GM23338 (cell line): ENCODE data around the gene COA4. TPM values are rescaled to one million over a fixed set of nuclear protein-coding genes. Genes with fewer than 3 reads are reported as not detected.

Source experiments
- ATAC-seq: fragments of 200-7000 bp; cut with Tn5 transposase; 3 replicates; pipeline ENCODE4 v1.9.1; 2020
- DNase-seq: peaks from one replicate; pipeline ENCODE4 v3.0.0-alpha.2; 2015; ENCODE audit warnings: low spot score
- H2AFZ ChIP-seq: fragments of 200-600 bp; sonication (generic); 2 replicates; pipeline ENCODE4 v1.8.0; 2016; ENCODE audit warnings: antibody characterized with exemption, mild to moderate bottlenecking, moderate library complexity
- H3F3A ChIP-seq: fragments of 200-600 bp; sonication (generic); replicated peaks from 2 replicates; pipeline ENCODE4 v1.8.0; 2017; ENCODE audit warnings: antibody characterized with exemption, mixed run types, low read depth
- H3K27ac ChIP-seq: fragments of 200-600 bp; sonication (generic); 2 replicates; pipeline ENCODE4 v1.6.1; 2016; ENCODE audit warnings: low read depth
- H3K27me3 ChIP-seq: fragments of 200-600 bp; sonication (generic); 2 replicates; pipeline ENCODE4 v1.8.0; 2016; ENCODE audit warnings: mild to moderate bottlenecking, mixed run types, moderate library complexity; ENCODE audit not compliant: insufficient read depth
- H3K36me3 ChIP-seq: fragments of 200-600 bp; sonication (generic); 2 replicates; pipeline ENCODE4 v1.8.0; 2016; ENCODE audit warnings: mild to moderate bottlenecking; ENCODE audit not compliant: insufficient read depth
- H3K4me1 ChIP-seq: fragments of 200-600 bp; sonication (generic); 2 replicates; pipeline ENCODE4 v1.8.0; 2016; ENCODE audit warnings: mild to moderate bottlenecking, moderate library complexity; ENCODE audit not compliant: insufficient read depth
- H3K4me2 ChIP-seq: fragments of 200-600 bp; sonication (generic); 2 replicates; pipeline ENCODE4 v1.7.1; 2017; ENCODE audit warnings: mixed run types
- H3K4me3 ChIP-seq: fragments of 200-600 bp; sonication (generic); 2 replicates; pipeline ENCODE4 v1.6.1; 2016; ENCODE audit warnings: mixed run types
- H3K79me2 ChIP-seq: fragments of 200-600 bp; sonication (generic); replicated peaks from 2 replicates; pipeline ENCODE4 v1.8.0; 2017; ENCODE audit warnings: mild to moderate bottlenecking; ENCODE audit not compliant: insufficient read depth
- H3K9me2 ChIP-seq: fragments of 200-600 bp; sonication (generic); 2 replicates; pipeline ENCODE4 v1.8.0; 2017; ENCODE audit not compliant: insufficient read depth
- H4K20me1 ChIP-seq: fragments of 200-600 bp; sonication (generic); replicated peaks from 2 replicates; pipeline ENCODE4 v1.8.0; 2017; ENCODE audit warnings: mild to moderate bottlenecking; ENCODE audit not compliant: insufficient read depth
- H3K27ac Mint-ChIP-seq: 2 replicates; pipeline ENCODE4 v1.8.0; 2020; ENCODE audit warnings: inconsistent platforms, mild to moderate bottlenecking, moderate library complexity, mixed read lengths
- H3K27me3 Mint-ChIP-seq: 3 replicates; pipeline ENCODE4 v1.8.0; 2022; ENCODE audit warnings: low read depth, mild to moderate bottlenecking, moderate library complexity, mixed read lengths, inconsistent platforms; ENCODE audit not compliant: insufficient read depth, poor library complexity
- H3K36me3 Mint-ChIP-seq: 3 replicates; pipeline ENCODE4 v1.8.0; 2021; ENCODE audit warnings: low read depth, mild to moderate bottlenecking, inconsistent platforms, moderate library complexity, mixed read lengths
- H3K4me1 Mint-ChIP-seq: 3 replicates; pipeline ENCODE4 v1.8.0; 2020; ENCODE audit warnings: mild to moderate bottlenecking, inconsistent platforms, mixed read lengths
- H3K4me3 Mint-ChIP-seq: 3 replicates; pipeline ENCODE4 v1.8.0; 2021; ENCODE audit warnings: moderate library complexity, mild to moderate bottlenecking, inconsistent platforms, mixed read lengths
- H3K9me3 Mint-ChIP-seq: 3 replicates; pipeline ENCODE4 v1.8.0; 2020; ENCODE audit warnings: moderate library complexity, mild to moderate bottlenecking, inconsistent platforms, mixed read lengths
- CREB1 ChIP-seq: fragments of 250-450 bp; sonication (Bioruptor Pico); IDR thresholded peaks from 2 replicates; pipeline ENCODE4 v1.5.0; 2020; ENCODE audit warnings: low read depth, mild to moderate bottlenecking, moderate library complexity
- CTCF ChIP-seq, 2 experiments: fragments of 200-600 bp in 1 of 2; sonication (generic) in 1 of 2; conservative IDR thresholded peaks; 2 replicates each; pipeline versions ENCODE4 v1.5.1 to v1.6.1; 2016 to 2017; ENCODE audit warnings: antibody characterized with exemption in 2 of 2, low read depth in 2 of 2, mild to moderate bottlenecking in 2 of 2, moderate library complexity in 1 of 2
- EZH2 ChIP-seq: fragments of 200-600 bp; sonication (generic); IDR thresholded peaks from one replicate; pipeline ENCODE4 v1.8.0; 2017; ENCODE audit warnings: antibody characterized with exemption, mild to moderate bottlenecking, low read depth; ENCODE audit not compliant: unreplicated experiment
- EZH2phosphoT487 ChIP-seq: fragments of 200-600 bp; sonication (generic); IDR thresholded peaks from one replicate; pipeline ENCODE4 v1.8.1; 2018; ENCODE audit warnings: antibody characterized with exemption; ENCODE audit not compliant: unreplicated experiment
- NANOG ChIP-seq: IDR thresholded peaks from 2 replicates; pipeline ENCODE4 v1.6.1; 2016; ENCODE audit warnings: antibody characterized with exemption, borderline replicate concordance
- POLR2AphosphoS5 ChIP-seq: IDR thresholded peaks from 2 replicates; pipeline ENCODE4 v1.6.1; 2016; ENCODE audit warnings: antibody characterized with exemption, low read depth
- STAT1 ChIP-seq: IDR thresholded peaks from one replicate; pipeline ENCODE4 v1.6.1; 2016; ENCODE audit warnings: antibody characterized with exemption; ENCODE audit not compliant: unreplicated experiment
- ZNF114 ChIP-seq: fragments of 250-450 bp; sonication (Bioruptor Pico); IDR thresholded peaks from 2 replicates; pipeline ENCODE4 v1.5.0; 2020; ENCODE audit warnings: mild to moderate bottlenecking, moderate library complexity
- polyA plus RNA-seq: library from polyadenylated mRNA; unstranded; fragments of >200 nt; fragmentation: Nextera tagmentation; extraction: Ambion mirVana; gene quantifications from 2 replicates; pipeline ENCODE4 v1.2.1, GENCODE V29; 2016
- total RNA-seq: library from RNA; depleted of rRNA; stranded (reverse); fragments of >200 nt; shearing (Covaris generic); gene quantifications from 2 replicates; pipeline ENCODE4 v1.2.3, GENCODE V29; 2014
- TF ChIP-seq, protein P1 (sequence below): IDR thresholded peaks from 2 replicates; pipeline ENCODE4 v1.6.1; 2016; ENCODE audit warnings: antibody characterized with exemption
- TF ChIP-seq, protein P2 (sequence below): IDR thresholded peaks from one replicate; pipeline ENCODE4 v1.6.1; 2018; ENCODE audit warnings: antibody characterized with exemption; ENCODE audit not compliant: unreplicated experiment
- TF ChIP-seq, protein P3 (sequence below): fragments of 250-450 bp; sonication (Bioruptor Pico); IDR thresholded peaks from 2 replicates; pipeline ENCODE4 v1.5.0; 2020; ENCODE audit warnings: mild to moderate bottlenecking, moderate library complexity

COA4 gene
- total and polyA plus RNA-seq, 2 experiments from 2014 or later: 168 to 174 TPM

DNA sequence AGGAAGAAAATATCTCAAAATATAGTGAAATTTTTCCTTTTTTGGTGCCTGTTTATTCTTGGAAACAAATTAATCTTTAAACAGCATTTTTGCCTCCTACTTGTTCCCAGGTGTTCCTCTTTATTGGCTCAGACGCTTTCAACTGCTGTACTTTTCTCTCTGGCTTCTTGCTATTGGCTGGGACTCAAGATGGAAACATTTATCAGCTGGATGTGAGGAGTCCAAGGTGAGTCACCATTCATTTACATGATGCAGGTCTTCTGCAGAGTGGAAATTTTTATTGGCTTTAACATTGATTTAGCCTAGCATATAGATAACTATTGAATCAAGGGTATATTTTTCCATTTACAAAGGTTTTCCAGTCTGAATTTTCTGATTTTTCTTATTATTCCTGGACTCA is 39.8 kb upstream of the COA4 start (continued):
- TF ChIP-seq, protein P1, sequence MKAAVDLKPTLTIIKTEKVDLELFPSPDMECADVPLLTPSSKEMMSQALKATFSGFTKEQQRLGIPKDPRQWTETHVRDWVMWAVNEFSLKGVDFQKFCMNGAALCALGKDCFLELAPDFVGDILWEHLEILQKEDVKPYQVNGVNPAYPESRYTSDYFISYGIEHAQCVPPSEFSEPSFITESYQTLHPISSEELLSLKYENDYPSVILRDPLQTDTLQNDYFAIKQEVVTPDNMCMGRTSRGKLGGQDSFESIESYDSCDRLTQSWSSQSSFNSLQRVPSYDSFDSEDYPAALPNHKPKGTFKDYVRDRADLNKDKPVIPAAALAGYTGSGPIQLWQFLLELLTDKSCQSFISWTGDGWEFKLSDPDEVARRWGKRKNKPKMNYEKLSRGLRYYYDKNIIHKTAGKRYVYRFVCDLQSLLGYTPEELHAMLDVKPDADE: no peak
- TF ChIP-seq CREB1 (CRISPR knock-in tag): no peak
- no peak for TF ChIP-seq EZH2
- TF ChIP-seq STAT1: no peak
- TF ChIP-seq CTCF (conservative IDR thresholded peaks at IDR 0.05; ENCODE audit: low read depth in 2 of 2): no peak
- TF ChIP-seq NANOG: no peak
- no peak for TF ChIP-seq EZH2phosphoT487
- TF ChIP-seq ZNF114: no peak

GRCh38 chr11:73914284-73914683 is 37.6 kb upstream of the COA4 start:
- TF ChIP-seq EZH2: no peak
- TF ChIP-seq, protein P2, sequence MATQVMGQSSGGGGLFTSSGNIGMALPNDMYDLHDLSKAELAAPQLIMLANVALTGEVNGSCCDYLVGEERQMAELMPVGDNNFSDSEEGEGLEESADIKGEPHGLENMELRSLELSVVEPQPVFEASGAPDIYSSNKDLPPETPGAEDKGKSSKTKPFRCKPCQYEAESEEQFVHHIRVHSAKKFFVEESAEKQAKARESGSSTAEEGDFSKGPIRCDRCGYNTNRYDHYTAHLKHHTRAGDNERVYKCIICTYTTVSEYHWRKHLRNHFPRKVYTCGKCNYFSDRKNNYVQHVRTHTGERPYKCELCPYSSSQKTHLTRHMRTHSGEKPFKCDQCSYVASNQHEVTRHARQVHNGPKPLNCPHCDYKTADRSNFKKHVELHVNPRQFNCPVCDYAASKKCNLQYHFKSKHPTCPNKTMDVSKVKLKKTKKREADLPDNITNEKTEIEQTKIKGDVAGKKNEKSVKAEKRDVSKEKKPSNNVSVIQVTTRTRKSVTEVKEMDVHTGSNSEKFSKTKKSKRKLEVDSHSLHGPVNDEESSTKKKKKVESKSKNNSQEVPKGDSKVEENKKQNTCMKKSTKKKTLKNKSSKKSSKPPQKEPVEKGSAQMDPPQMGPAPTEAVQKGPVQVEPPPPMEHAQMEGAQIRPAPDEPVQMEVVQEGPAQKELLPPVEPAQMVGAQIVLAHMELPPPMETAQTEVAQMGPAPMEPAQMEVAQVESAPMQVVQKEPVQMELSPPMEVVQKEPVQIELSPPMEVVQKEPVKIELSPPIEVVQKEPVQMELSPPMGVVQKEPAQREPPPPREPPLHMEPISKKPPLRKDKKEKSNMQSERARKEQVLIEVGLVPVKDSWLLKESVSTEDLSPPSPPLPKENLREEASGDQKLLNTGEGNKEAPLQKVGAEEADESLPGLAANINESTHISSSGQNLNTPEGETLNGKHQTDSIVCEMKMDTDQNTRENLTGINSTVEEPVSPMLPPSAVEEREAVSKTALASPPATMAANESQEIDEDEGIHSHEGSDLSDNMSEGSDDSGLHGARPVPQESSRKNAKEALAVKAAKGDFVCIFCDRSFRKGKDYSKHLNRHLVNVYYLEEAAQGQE: no peak
- TF ChIP-seq, protein P3, sequence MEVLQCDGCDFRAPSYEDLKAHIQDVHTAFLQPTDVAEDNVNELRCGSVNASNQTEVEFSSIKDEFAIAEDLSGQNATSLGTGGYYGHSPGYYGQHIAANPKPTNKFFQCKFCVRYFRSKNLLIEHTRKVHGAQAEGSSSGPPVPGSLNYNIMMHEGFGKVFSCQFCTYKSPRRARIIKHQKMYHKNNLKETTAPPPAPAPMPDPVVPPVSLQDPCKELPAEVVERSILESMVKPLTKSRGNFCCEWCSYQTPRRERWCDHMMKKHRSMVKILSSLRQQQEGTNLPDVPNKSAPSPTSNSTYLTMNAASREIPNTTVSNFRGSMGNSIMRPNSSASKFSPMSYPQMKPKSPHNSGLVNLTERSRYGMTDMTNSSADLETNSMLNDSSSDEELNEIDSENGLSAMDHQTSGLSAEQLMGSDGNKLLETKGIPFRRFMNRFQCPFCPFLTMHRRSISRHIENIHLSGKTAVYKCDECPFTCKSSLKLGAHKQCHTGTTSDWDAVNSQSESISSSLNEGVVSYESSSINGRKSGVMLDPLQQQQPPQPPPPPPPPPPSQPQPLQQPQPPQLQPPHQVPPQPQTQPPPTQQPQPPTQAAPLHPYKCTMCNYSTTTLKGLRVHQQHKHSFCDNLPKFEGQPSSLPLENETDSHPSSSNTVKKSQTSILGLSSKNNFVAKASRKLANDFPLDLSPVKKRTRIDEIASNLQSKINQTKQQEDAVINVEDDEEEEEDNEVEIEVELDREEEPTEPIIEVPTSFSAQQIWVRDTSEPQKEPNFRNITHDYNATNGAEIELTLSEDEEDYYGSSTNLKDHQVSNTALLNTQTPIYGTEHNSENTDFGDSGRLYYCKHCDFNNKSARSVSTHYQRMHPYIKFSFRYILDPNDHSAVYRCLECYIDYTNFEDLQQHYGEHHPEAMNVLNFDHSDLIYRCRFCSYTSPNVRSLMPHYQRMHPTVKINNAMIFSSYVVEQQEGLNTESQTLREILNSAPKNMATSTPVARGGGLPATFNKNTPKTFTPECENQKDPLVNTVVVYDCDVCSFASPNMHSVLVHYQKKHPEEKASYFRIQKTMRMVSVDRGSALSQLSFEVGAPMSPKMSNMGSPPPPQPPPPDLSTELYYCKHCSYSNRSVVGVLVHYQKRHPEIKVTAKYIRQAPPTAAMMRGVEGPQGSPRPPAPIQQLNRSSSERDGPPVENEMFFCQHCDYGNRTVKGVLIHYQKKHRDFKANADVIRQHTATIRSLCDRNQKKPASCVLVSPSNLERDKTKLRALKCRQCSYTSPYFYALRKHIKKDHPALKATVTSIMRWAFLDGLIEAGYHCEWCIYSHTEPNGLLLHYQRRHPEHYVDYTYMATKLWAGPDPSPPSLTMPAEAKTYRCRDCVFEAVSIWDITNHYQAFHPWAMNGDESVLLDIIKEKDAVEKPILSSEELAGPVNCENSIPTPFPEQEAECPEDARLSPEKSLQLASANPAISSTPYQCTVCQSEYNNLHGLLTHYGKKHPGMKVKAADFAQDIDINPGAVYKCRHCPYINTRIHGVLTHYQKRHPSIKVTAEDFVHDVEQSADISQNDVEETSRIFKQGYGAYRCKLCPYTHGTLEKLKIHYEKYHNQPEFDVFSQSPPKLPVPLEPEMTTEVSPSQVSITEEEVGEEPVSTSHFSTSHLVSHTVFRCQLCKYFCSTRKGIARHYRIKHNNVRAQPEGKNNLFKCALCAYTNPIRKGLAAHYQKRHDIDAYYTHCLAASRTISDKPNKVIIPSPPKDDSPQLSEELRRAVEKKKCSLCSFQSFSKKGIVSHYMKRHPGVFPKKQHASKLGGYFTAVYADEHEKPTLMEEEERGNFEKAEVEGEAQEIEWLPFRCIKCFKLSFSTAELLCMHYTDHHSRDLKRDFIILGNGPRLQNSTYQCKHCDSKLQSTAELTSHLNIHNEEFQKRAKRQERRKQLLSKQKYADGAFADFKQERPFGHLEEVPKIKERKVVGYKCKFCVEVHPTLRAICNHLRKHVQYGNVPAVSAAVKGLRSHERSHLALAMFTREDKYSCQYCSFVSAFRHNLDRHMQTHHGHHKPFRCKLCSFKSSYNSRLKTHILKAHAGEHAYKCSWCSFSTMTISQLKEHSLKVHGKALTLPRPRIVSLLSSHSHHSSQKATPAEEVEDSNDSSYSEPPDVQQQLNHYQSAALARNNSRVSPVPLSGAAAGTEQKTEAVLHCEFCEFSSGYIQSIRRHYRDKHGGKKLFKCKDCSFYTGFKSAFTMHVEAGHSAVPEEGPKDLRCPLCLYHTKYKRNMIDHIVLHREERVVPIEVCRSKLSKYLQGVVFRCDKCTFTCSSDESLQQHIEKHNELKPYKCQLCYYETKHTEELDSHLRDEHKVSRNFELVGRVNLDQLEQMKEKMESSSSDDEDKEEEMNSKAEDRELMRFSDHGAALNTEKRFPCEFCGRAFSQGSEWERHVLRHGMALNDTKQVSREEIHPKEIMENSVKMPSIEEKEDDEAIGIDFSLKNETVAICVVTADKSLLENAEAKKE (CRISPR knock-in tag): no peak
- no peak for TF ChIP-seq POLR2AphosphoS5
- TF ChIP-seq CREB1 (CRISPR knock-in tag): no peak
- TF ChIP-seq EZH2phosphoT487: no peak
- H3K27me3 ChIP-seq: no peaks in the 10 kb centered on the region
- no peak overlapping the region for H3K27ac ChIP-seq
- no peaks in the 10 kb centered on the region for H3K4me1 Mint-ChIP-seq
- H4K20me1 ChIP-seq: no peaks in the 10 kb centered on the region
- no peaks in the 10 kb centered on the region for H3K36me3 ChIP-seq
- no peak overlapping the region for H3K4me3 Mint-ChIP-seq
- H3K27ac Mint-ChIP-seq: no peak overlapping the region
- H3K79me2 ChIP-seq: no peaks in the 10 kb centered on the region
- H3K4me3 ChIP-seq: no peak overlapping the region
- no peaks in the 10 kb centered on the region for H3K27me3 Mint-ChIP-seq
- H3K9me3 Mint-ChIP-seq: no peaks in the 10 kb centered on the region
- DNase-seq: no peak
- H3F3A ChIP-seq: no peaks in the 10 kb centered on the region
- no peak for ATAC-seq
- H3K4me2 ChIP-seq: no peak overlapping the region
- H3K4me1 ChIP-seq: no peaks in the 10 kb centered on the region
- H3K9me2 ChIP-seq: no peaks in the 10 kb centered on the region
- no peak overlapping the region for H2AFZ ChIP-seq
- peaks cover 4% of the 10 kb centered on the region; the same call in 2 of the 3 replicates for H3K36me3 Mint-ChIP-seq
